ENCODE data around the gene NFASC.

The NFASC gene

GRCh38 chr1:204870160-204870912 lies at the start of gene NFASC:
Gene NFASC (plus strand): TSS chr1:204870862. CDS start chr1:204944316, 73,454 bp downstream.
- TF ChIP-seq CTCF (IDR thresholded peaks at IDR 0.05) = no peak
- H3K4me3 ChIP-seq (ENCODE audit: low read depth in 1 of 2, low read length in 1 of 2) = no peak within 1 kb of the TSS
- H3K36me3 ChIP-seq = no peaks in the 10 kb centered on the region
- H3K9me3 ChIP-seq = no peaks in the 10 kb centered on the region
- H3K27ac ChIP-seq = no peak within 1 kb of the TSS
- no peaks in the 10 kb centered on the region for H3K4me1 ChIP-seq (ENCODE audit: control insufficient read depth in 1 of 2, insufficient read depth in 1 of 2, low read depth in 1 of 2, low read length in 1 of 2)
- H3K27me3 ChIP-seq = peaks cover 66% of the 10 kb centered on the region

DNA sequence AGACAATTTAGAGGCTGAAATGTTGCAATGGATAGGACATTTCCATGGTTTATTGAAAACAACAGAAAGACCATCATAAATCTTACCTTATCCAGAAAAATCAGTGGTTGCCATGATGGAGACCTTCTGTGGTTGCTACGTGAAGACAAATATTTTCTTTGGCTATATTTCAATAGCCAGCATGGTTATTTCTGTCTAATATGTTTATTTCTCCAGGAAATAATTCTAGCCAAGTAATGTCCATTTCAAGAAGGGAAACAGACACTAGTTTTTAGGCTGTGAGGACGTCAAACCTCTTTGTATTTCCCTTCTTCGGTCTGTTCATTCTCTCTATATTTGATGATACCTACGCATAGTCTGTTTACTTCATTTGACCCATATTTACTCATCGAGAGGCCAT lies 49.2 kb upstream of the NFASC start:
- no peak overlapping the region for H3K4me3 ChIP-seq (ENCODE audit: low read depth in 1 of 2, low read length in 1 of 2)
- no peaks in the 10 kb centered on the region for H3K36me3 ChIP-seq
- H3K4me1 ChIP-seq (ENCODE audit: control insufficient read depth in 1 of 2, insufficient read depth in 1 of 2, low read depth in 1 of 2, low read length in 1 of 2) = no peaks in the 10 kb centered on the region
- H3K9me3 ChIP-seq = no peaks in the 10 kb centered on the region
- no peak overlapping the region for H3K27ac ChIP-seq
- H3K27me3 ChIP-seq = peaks cover 57% of the 10 kb centered on the region
- TF ChIP-seq CTCF (IDR thresholded peaks at IDR 0.05) = no peak

DNA sequence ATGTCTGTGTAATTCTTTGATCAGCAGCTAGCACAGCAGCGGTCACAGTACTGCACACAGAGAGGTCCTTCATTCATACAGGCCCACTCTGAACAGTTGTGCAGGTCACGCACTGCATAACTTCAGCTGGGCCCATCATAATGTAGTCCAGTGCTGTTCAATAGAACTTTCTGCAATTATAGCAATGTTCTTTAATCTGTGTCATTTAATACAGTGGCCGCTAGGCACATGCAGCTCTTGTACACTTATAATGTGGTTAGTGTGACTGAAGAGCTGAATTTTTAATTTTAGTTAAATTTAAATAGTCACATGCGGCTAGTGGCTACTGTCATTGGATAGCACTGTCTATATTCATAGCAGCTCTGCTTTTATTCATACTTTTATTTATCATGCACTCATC lies 48.7 kb upstream of the NFASC start:
- peaks cover 57% of the 10 kb centered on the region for H3K27me3 ChIP-seq
- no peak for TF ChIP-seq CTCF (IDR thresholded peaks at IDR 0.05)

GRCh38 chr1:204826970-204827369 lies 43.7 kb upstream of the NFASC start:
- Histone ChIP-seq H3K4me3 (ENCODE audit: low read depth in 1 of 2, low read length in 1 of 2) (no peak overlapping the region), H3K9me3 (no peaks in the 10 kb centered on the region), H3K36me3 (no peaks in the 10 kb centered on the region), H3K27ac (no peak overlapping the region), H3K4me1 (ENCODE audit: control insufficient read depth in 1 of 2, insufficient read depth in 1 of 2, low read depth in 1 of 2, low read length in 1 of 2) (peaks cover 0 to 5% of the 10 kb centered on the region in 2 experiments), H3K27me3 (peaks cover 80% of the 10 kb centered on the region)
- no peak for TF ChIP-seq CTCF (IDR thresholded peaks at IDR 0.05)

More for the DNA sequence above, 48.7 kb upstream of the NFASC start:
- H3K4me1 ChIP-seq (ENCODE audit: control insufficient read depth in 1 of 2, insufficient read depth in 1 of 2, low read depth in 1 of 2, low read length in 1 of 2) = no peaks in the 10 kb centered on the region
- H3K9me3 ChIP-seq = no peaks in the 10 kb centered on the region
- H3K4me3 ChIP-seq (ENCODE audit: low read depth in 1 of 2, low read length in 1 of 2) = no peak overlapping the region
- no peak overlapping the region for H3K27ac ChIP-seq
- H3K36me3 ChIP-seq = no peaks in the 10 kb centered on the region

- no peaks in the 10 kb centered on the region for H3K36me3 ChIP-seq
- H3K4me1 ChIP-seq (ENCODE audit: control insufficient read depth in 1 of 2, insufficient read depth in 1 of 2, low read depth in 1 of 2, low read length in 1 of 2) = peaks cover 0 to 5% of the 10 kb centered on the region in 2 experiments
- no peaks in the 10 kb centered on the region for H3K9me3 ChIP-seq
- no peak for TF ChIP-seq CTCF (IDR thresholded peaks at IDR 0.05)
- no peak overlapping the region for H3K27ac ChIP-seq
- peaks cover 95% of the 10 kb centered on the region for H3K27me3 ChIP-seq
- no peak overlapping the region for H3K4me3 ChIP-seq (ENCODE audit: low read depth in 1 of 2, low read length in 1 of 2)
These were observed 42.3 kb upstream of the NFASC start for GRCh38 chr1:204828352-204828850.

Measured in neutrophil (primary cell).